WTC11 (cell line): ENCODE measurements around the gene GLI1. TPM values are rescaled to one million over a fixed set of nuclear protein-coding genes. Genes with fewer than 3 reads are reported as not detected.

Experiments used
- ATF1 ChIP-seq: sonication (generic); formaldehyde crosslinking; IDR thresholded peaks from 2 replicates; pipeline ENCODE4 v1.8.1; 2023; ENCODE audit warnings: mild to moderate bottlenecking, moderate library complexity, missing genetic modification reagents
- ATF6 ChIP-seq: sonication (generic); formaldehyde crosslinking; IDR thresholded peaks from 2 replicates; pipeline ENCODE4 v1.8.1; 2023; ENCODE audit warnings: mild to moderate bottlenecking, missing genetic modification reagents
- CREM ChIP-seq: sonication (generic); formaldehyde crosslinking; IDR thresholded peaks from 2 replicates; pipeline ENCODE4 v1.8.1; 2022; ENCODE audit warnings: mild to moderate bottlenecking, missing genetic modification reagents, moderate library complexity
- E2F1 ChIP-seq: sonication (generic); formaldehyde crosslinking; IDR thresholded peaks from 2 replicates; pipeline ENCODE4 v1.8.0; 2022; ENCODE audit warnings: mild to moderate bottlenecking, missing genetic modification reagents
- FOXJ3 ChIP-seq: sonication (generic); formaldehyde crosslinking; IDR thresholded peaks from 2 replicates; pipeline ENCODE4 v1.9.0; 2021; ENCODE audit warnings: missing genetic modification reagents, mild to moderate bottlenecking, borderline replicate concordance
- FOXP1 ChIP-seq: sonication (generic); formaldehyde crosslinking; IDR thresholded peaks from 2 replicates; pipeline ENCODE4 v1.8.0; 2022; ENCODE audit warnings: missing genetic modification reagents, mild to moderate bottlenecking, moderate library complexity, borderline replicate concordance
- FOXP4 ChIP-seq: sonication (generic); formaldehyde crosslinking; IDR thresholded peaks from 2 replicates; pipeline ENCODE4 v1.8.0; 2022; ENCODE audit warnings: mild to moderate bottlenecking, missing genetic modification reagents
- GABPB1 ChIP-seq: sonication (generic); formaldehyde crosslinking; IDR thresholded peaks from 2 replicates; pipeline ENCODE4 v1.8.1; 2023; ENCODE audit warnings: mild to moderate bottlenecking, missing genetic modification reagents
- GTF2I ChIP-seq: fragments of 250-450 bp; sonication (Bioruptor Pico); conservative IDR thresholded peaks from 2 replicates; pipeline ENCODE4 v1.4.0; 2021; ENCODE audit warnings: mild to moderate bottlenecking
- HMGXB4 ChIP-seq: sonication (generic); formaldehyde crosslinking; IDR thresholded peaks from 2 replicates; pipeline ENCODE4 v1.8.1; 2023; ENCODE audit warnings: mild to moderate bottlenecking, moderate library complexity, missing genetic modification reagents
- IRF1 ChIP-seq: sonication (generic); formaldehyde crosslinking; IDR thresholded peaks from 2 replicates; pipeline ENCODE4 v1.8.0; 2023; ENCODE audit warnings: missing genetic modification reagents
- JUN ChIP-seq: sonication (generic); formaldehyde crosslinking; IDR thresholded peaks from 2 replicates; pipeline ENCODE4 v1.8.0; 2023; ENCODE audit warnings: mild to moderate bottlenecking, missing genetic modification reagents
- MYBL2 ChIP-seq: sonication (generic); formaldehyde crosslinking; IDR thresholded peaks from 2 replicates; pipeline ENCODE4 v1.8.1; 2023; ENCODE audit warnings: mild to moderate bottlenecking, moderate library complexity, missing genetic modification reagents
- NFE2L1 ChIP-seq: sonication (generic); formaldehyde crosslinking; IDR thresholded peaks from 2 replicates; pipeline ENCODE4 v1.8.1; 2023; ENCODE audit warnings: missing genetic modification reagents
- OVOL2 ChIP-seq: fragments of 250-450 bp; sonication (Bioruptor Pico); IDR thresholded peaks from 2 replicates; pipeline ENCODE4 v1.9.0; 2021; ENCODE audit warnings: mild to moderate bottlenecking, borderline replicate concordance
- PRRX2 ChIP-seq: fragments of 250-450 bp; sonication (Bioruptor Pico); IDR thresholded peaks from 2 replicates; pipeline ENCODE4 v1.8.0; 2021; ENCODE audit warnings: mild to moderate bottlenecking
- SMAD3 ChIP-seq: sonication (generic); formaldehyde crosslinking; IDR thresholded peaks from 2 replicates; pipeline ENCODE4 v1.8.0; 2022; ENCODE audit warnings: missing genetic modification reagents, mild to moderate bottlenecking, borderline replicate concordance
- SMAD4 ChIP-seq: sonication (generic); formaldehyde crosslinking; IDR thresholded peaks from 2 replicates; pipeline ENCODE4 v1.8.0; 2022; ENCODE audit warnings: mild to moderate bottlenecking, missing genetic modification reagents
- TCF7 ChIP-seq: sonication (generic); formaldehyde crosslinking; IDR thresholded peaks from 2 replicates; pipeline ENCODE4 v1.8.0; 2022; ENCODE audit warnings: mild to moderate bottlenecking, low read depth, missing genetic modification reagents, moderate library complexity
- TEAD1 ChIP-seq: sonication (generic); formaldehyde crosslinking; IDR thresholded peaks from 2 replicates; pipeline ENCODE4 v1.8.0; 2022; ENCODE audit warnings: mild to moderate bottlenecking, missing genetic modification reagents
- USF1 ChIP-seq: sonication (generic); formaldehyde crosslinking; IDR thresholded peaks from 2 replicates; pipeline ENCODE4 v1.8.0; 2022; ENCODE audit warnings: mild to moderate bottlenecking, missing genetic modification reagents
- ZBTB21 ChIP-seq: sonication (generic); formaldehyde crosslinking; IDR thresholded peaks from 2 replicates; pipeline ENCODE4 v1.8.1; 2023; ENCODE audit warnings: mild to moderate bottlenecking, missing genetic modification reagents, borderline replicate concordance
- ZMAT4 ChIP-seq: fragments of 250-450 bp; sonication (Bioruptor Pico); IDR thresholded peaks from 2 replicates; pipeline ENCODE4 v1.9.0; 2021; ENCODE audit warnings: mild to moderate bottlenecking
- ZNF121 ChIP-seq: sonication (generic); formaldehyde crosslinking; IDR thresholded peaks from 2 replicates; pipeline ENCODE4 v1.8.0; 2023; ENCODE audit warnings: missing genetic modification reagents
- ZNF263 ChIP-seq: sonication (generic); formaldehyde crosslinking; IDR thresholded peaks from 2 replicates; pipeline ENCODE4 v1.8.1; 2022; ENCODE audit warnings: low read depth, mild to moderate bottlenecking, moderate library complexity, missing genetic modification reagents
- ZNF396 ChIP-seq: fragments of 250-450 bp; sonication (Bioruptor Pico); IDR thresholded peaks from 2 replicates; pipeline ENCODE4 v1.8.0; 2021; ENCODE audit warnings: mild to moderate bottlenecking, moderate library complexity, borderline replicate concordance
- ZNF512 ChIP-seq: sonication (generic); formaldehyde crosslinking; IDR thresholded peaks from 2 replicates; pipeline ENCODE4 v1.8.1; 2022; ENCODE audit warnings: missing genetic modification reagents, borderline replicate concordance
- ZSCAN18 ChIP-seq: fragments of 250-450 bp; sonication (Bioruptor Pico); IDR thresholded peaks from 2 replicates; pipeline ENCODE4 v2.1.2; 2022; ENCODE audit warnings: mild to moderate bottlenecking, moderate library complexity
- total RNA-seq: library from RNA; stranded (reverse); gene quantifications from 3 replicates; pipeline ENCODE4 v1.2.3, GENCODE V29; 2021

GLI1 gene
- total RNA-seq, 1 experiment from 2014 or later: 16.2 TPM

- TF ChIP-seq HMGXB4 (CRISPR knock-in tag) (no peak), GABPB1 (CRISPR knock-in tag) (peak; percentile 99), SMAD4 (CRISPR knock-in tag) (no peak), PRRX2 (CRISPR knock-in tag) (0 out of 2 replicates have a peak, but pooled peaks have one; percentile 56), FOXP4 (CRISPR knock-in tag) (no peak), NFE2L1 (CRISPR knock-in tag) (peak; percentile 8; the same call in 1 of the 2 replicates), ATF6 (CRISPR knock-in tag) (no peak), ZNF512 (CRISPR knock-in tag) (no peak), IRF1 (no peak), TCF7 (CRISPR knock-in tag) (no peak), FOXJ3 (CRISPR knock-in tag) (no peak), ATF1 (CRISPR knock-in tag) (no peak), ZNF121 (CRISPR knock-in tag) (0 out of 2 replicates have a peak, but pooled peaks have one; percentile 2), USF1 (CRISPR knock-in tag) (0 out of 2 replicates have a peak, but pooled peaks have one; percentile 20), TEAD1 (no peak), FOXP1 (CRISPR knock-in tag) (no peak; the same call in 1 of the 2 replicates), ZSCAN18 (no peak), E2F1 (CRISPR knock-in tag) (no peak), ZNF396 (CRISPR knock-in tag) (no peak), MYBL2 (CRISPR knock-in tag) (no peak), ZMAT4 (no peak), SMAD3 (CRISPR knock-in tag) (no peak), CREM (CRISPR knock-in tag) (no peak), GTF2I (CRISPR knock-in tag) (no peak), ZBTB21 (CRISPR knock-in tag) (no peak), JUN (CRISPR knock-in tag) (no peak), OVOL2 (no peak), ZNF263 (no peak)
These were observed 4.8 kb upstream of the GLI1 start, which contains the start of gene INHBE (continued) for GRCh38 chr12:57454566-57455373.
